Esophagus (tissue), 2 donors: ENCODE results near the gene LOXHD1. TPM values are rescaled to one million over a fixed set of nuclear protein-coding genes. Genes with fewer than 3 reads are reported as not detected.

Experiments
- H3K27ac ChIP-seq, 2 donors: one replicate each; pipeline ENCODE4 v1.5.1; 2013; ENCODE audit warnings: low read depth in 2 of 2, mild to moderate bottlenecking in 2 of 2, inconsistent platforms in 1 of 2, low read length in 1 of 2, moderate library complexity in 1 of 2
- H3K27me3 ChIP-seq, 2 donors: one replicate each; pipeline ENCODE4 v1.6.1; 2013; ENCODE audit warnings: low read length in 2 of 2, control low read depth in 1 of 2, mild to moderate bottlenecking in 1 of 2; ENCODE audit not compliant: insufficient read depth in 2 of 2, control insufficient read depth in 1 of 2
- H3K36me3 ChIP-seq, 2 donors: one replicate each; pipeline ENCODE4 v1.6.1; 2013; ENCODE audit warnings: low read length in 1 of 2; ENCODE audit not compliant: control insufficient read depth in 2 of 2, insufficient read depth in 2 of 2
- H3K4me1 ChIP-seq, 2 donors: one replicate each; pipeline ENCODE4 v1.6.1; 2013; ENCODE audit warnings: low read length in 1 of 2; ENCODE audit not compliant: control insufficient read depth in 2 of 2, insufficient read depth in 2 of 2
- H3K4me3 ChIP-seq, 2 donors: one replicate each; pipeline ENCODE4 v1.5.1; 2013; ENCODE audit warnings: low read length in 2 of 2, mild to moderate bottlenecking in 2 of 2, low read depth in 1 of 2, moderate library complexity in 1 of 2
- H3K9me3 ChIP-seq, 2 donors: one replicate each; pipeline ENCODE4 v1.6.1; 2013; ENCODE audit warnings: mild to moderate bottlenecking in 2 of 2, low read depth in 1 of 2, low read length in 1 of 2, moderate library complexity in 1 of 2; ENCODE audit not compliant: control insufficient read depth in 2 of 2, insufficient read depth in 1 of 2
- WGBS, 2 donors: extraction: QIAGEN DNeasy Blood & Tissue Kit; methylation state at CpG; one replicate each; pipeline ENCODE4 v1.1.7; 2013; 5-methylcytosine and 5-hydroxymethylcytosine counted together
- polyA plus RNA-seq, 2 donors: library from polyadenylated mRNA; stranded (reverse); fragments of 200-250 nt; gene quantifications; one replicate each; pipeline ENCODE4 v1.2.3, GENCODE V29; 2013
- donor health status: healthy with polysubstance abuse.
- donor health status: Bipolar disorder and iron deficiency.

Gene LOXHD1
- polyA plus RNA-seq, 2 donors = 0.02 to 0.04 TPM

DNA sequence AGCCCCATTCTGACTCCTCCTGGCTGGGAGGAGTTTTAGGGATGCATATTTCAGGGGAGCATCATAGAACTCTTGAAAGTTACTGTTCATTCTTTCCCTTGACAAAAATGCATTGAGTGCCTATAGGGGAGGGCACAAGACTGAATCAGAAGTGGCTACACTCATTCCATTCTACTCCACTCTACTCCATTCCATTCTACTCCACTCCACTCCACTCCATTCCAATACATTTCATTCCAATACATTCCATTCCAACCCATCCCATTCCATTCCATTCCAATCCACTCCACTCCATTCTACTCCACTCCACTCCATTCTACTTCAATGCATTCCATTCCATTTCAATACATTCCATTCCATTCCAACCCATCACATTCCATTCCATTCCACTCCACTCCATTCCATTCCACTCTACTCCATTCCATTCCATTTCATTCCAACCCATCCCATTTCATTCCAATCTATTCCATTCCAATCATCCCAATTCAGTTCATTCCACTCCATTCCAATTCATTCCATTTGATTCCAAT, 110.8 kb downstream of the LOXHD1 start:
- no peaks in the 10 kb centered on the region for H3K27me3 ChIP-seq
- no peak overlapping the region for H3K27ac ChIP-seq
- no peaks in the 10 kb centered on the region for H3K4me1 ChIP-seq
- no peaks in the 10 kb centered on the region for H3K36me3 ChIP-seq
- H3K9me3 ChIP-seq = no peaks in the 10 kb centered on the region
- H3K4me3 ChIP-seq = no peak overlapping the region

DNA sequence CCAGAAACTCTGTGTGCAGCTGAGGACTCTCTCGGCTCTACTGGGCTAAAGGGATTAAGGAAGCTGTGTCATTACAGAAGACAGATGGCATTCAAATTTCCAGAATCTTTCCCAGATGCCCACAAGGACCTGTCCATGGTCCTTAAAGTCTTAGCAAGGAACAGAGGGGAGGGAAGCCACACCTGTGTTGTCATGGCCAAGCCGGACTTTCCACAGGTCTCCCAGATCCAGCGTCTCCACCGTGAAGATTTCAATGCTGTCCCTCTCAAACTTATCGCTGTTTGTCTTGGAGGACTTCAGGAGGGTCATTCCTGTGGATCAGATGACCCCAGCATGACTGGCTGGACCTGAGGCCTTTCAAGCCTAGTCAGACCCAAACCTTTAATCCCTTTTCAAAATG, 114.5 kb downstream of the LOXHD1 start:
- Histone ChIP-seq H3K4me1 (peaks cover 0 to 2% of the 10 kb centered on the region in 2 donors), H3K27me3 (no peaks in the 10 kb centered on the region), H3K36me3 (no peaks in the 10 kb centered on the region), H3K27ac (no peak overlapping the region), H3K9me3 (no peaks in the 10 kb centered on the region), H3K4me3 (no peak overlapping the region)
- 53% methylated on average over 5 of the region's 5 CpGs for WGBS, 2 donors

GRCh38 chr18:46541626-46542189, 115.3 kb downstream of the LOXHD1 start:
- no peak overlapping the region for H3K4me3 ChIP-seq
- no peaks in the 10 kb centered on the region for H3K27me3 ChIP-seq
- peaks cover 0 to 2% of the 10 kb centered on the region in 2 donors for H3K4me1 ChIP-seq
- H3K9me3 ChIP-seq = no peaks in the 10 kb centered on the region
- no peak overlapping the region for H3K27ac ChIP-seq
- 79 to 81% methylated on average over 7 of the region's 7 CpGs for WGBS, 2 donors
- H3K36me3 ChIP-seq = no peaks in the 10 kb centered on the region

- 45 to 57% methylated on average over 3 of the region's 3 CpGs for WGBS, 2 donors
- no peaks in the 10 kb centered on the region for H3K9me3 ChIP-seq
Observed at GRCh38 chr18:46538376-46538775, 118.6 kb downstream of the LOXHD1 start.

GRCh38 chr18:46536215-46536874, 120.7 kb downstream of the LOXHD1 start:
- Histone ChIP-seq H3K4me3 (no peak overlapping the region), H3K27ac (no peak overlapping the region), H3K4me1 (peaks cover 0 to 2% of the 10 kb centered on the region in 2 donors), H3K27me3 (no peaks in the 10 kb centered on the region), H3K36me3 (no peaks in the 10 kb centered on the region), H3K9me3 (no peaks in the 10 kb centered on the region)
- WGBS, 2 donors = 60 to 66% methylated on average over 11 of the region's 11 CpGs

More at GRCh38 chr18:46538376-46538775, 118.6 kb downstream of the LOXHD1 start:
- H3K36me3 ChIP-seq = no peaks in the 10 kb centered on the region
- no peak overlapping the region for H3K27ac ChIP-seq
- H3K27me3 ChIP-seq = no peaks in the 10 kb centered on the region
- no peak overlapping the region for H3K4me3 ChIP-seq
- H3K4me1 ChIP-seq = peaks cover 0 to 2% of the 10 kb centered on the region in 2 donors

DNA sequence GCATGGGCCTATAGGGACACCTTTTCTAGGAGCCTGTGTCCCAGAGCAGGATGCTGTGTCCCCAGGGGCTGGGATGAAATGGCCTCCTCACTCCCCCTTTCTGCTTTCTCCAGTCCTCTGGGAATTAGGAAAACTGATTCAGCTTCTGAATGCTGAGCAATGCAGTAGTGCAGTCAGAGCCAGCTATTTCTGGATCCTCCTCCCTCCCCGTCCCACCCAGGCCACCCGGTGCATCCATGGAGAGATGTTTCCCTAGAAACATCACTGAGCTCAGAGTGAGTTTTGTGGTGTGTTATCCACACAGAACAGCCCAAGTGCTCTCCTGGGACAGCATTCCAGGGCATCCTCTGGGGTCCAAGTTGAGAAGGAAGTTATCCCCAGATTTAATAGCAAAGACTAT, 125.5 kb downstream of the LOXHD1 start:
- Histone ChIP-seq H3K4me1 (no peaks in the 10 kb centered on the region), H3K27me3 (no peaks in the 10 kb centered on the region), H3K36me3 (no peaks in the 10 kb centered on the region), H3K27ac (no peak overlapping the region), H3K4me3 (no peak overlapping the region), H3K9me3 (no peaks in the 10 kb centered on the region)
- WGBS, 2 donors = 79 to 82% methylated on average over 2 of the region's 2 CpGs

GRCh38 chr18:46528037-46528436, 129.0 kb downstream of the LOXHD1 start:
- no peak overlapping the region for H3K27ac ChIP-seq
- H3K4me1 ChIP-seq = no peaks in the 10 kb centered on the region
- 91 to 96% methylated on average over 3 of the region's 3 CpGs for WGBS, 2 donors
- H3K9me3 ChIP-seq = no peaks in the 10 kb centered on the region
- H3K4me3 ChIP-seq = no peak overlapping the region
- no peaks in the 10 kb centered on the region for H3K36me3 ChIP-seq
- no peaks in the 10 kb centered on the region for H3K27me3 ChIP-seq

DNA sequence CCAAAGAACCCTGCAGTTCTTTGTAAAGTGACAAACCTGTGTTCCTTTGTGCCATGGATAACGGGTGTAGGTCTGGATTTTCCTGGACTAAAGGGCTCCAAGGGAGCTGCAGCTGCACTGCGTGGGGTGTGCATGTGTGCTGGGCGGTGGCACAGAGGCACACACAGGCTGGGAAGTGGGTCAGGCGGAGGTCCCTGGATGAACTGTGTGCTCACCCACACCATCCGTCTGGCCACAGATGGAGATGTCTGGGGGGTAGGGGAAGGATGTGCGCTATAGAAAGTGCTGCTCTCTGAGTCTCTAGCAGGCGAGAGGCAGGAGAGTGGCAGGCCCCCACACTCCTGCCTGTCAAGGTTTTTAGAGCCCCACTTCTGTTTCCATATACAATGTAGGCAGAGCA, 137.2 kb downstream of the LOXHD1 start:
- WGBS, 2 donors = 82 to 86% methylated on average over 7 of the region's 7 CpGs
- H3K4me1 ChIP-seq = no peaks in the 10 kb centered on the region
- no peaks in the 10 kb centered on the region for H3K27me3 ChIP-seq
- no peaks in the 10 kb centered on the region for H3K9me3 ChIP-seq
- H3K27ac ChIP-seq = no peak overlapping the region
- no peak overlapping the region for H3K4me3 ChIP-seq
- H3K36me3 ChIP-seq = no peaks in the 10 kb centered on the region

- H3K27me3 ChIP-seq = no peaks in the 10 kb centered on the region
- H3K4me3 ChIP-seq = no peak overlapping the region
- H3K27ac ChIP-seq = no peak overlapping the region
- no peaks in the 10 kb centered on the region for H3K4me1 ChIP-seq
- 32 to 42% methylated on average over 6 of the region's 6 CpGs for WGBS, 2 donors
- H3K9me3 ChIP-seq = no peaks in the 10 kb centered on the region
- H3K36me3 ChIP-seq = no peaks in the 10 kb centered on the region
Observed at GRCh38 chr18:46518438-46518837, 138.6 kb downstream of the LOXHD1 start.

DNA sequence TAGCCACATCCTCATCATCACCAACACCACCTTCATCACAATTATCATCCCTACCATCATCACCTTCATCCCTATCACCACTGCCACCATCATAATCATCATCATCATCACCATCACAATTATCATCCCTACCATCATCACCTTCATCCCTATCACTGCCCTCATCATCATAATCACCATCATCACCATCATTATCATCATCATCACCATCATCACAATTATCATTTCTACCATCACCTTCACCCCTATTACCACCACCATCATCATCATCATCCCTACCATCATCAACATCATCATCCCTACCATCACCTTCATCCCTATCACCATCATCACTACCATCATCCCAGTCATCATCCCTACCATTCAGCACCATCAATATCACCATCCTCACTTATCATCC, 140.5 kb downstream of the LOXHD1 start:
- H3K4me3 ChIP-seq = no peak overlapping the region
- H3K9me3 ChIP-seq = no peaks in the 10 kb centered on the region
- no peak overlapping the region for H3K27ac ChIP-seq
- no peaks in the 10 kb centered on the region for H3K36me3 ChIP-seq
- H3K4me1 ChIP-seq = no peaks in the 10 kb centered on the region
- H3K27me3 ChIP-seq = no peaks in the 10 kb centered on the region
